Neural crest cell (in vitro differentiated cells): ENCODE results near the gene WDR72. TPM values are rescaled to one million over a fixed set of nuclear protein-coding genes. Genes with fewer than 3 reads are reported as not detected.
"Not testable (repeated sequence)": the region's sequence is repeated elsewhere in the genome, so short reads cannot be mapped to it uniquely, and the experiment has no call there.

Experiments used
- DNase-seq: peaks from one replicate; pipeline ENCODE4 v3.0.0; 2021; ENCODE audit warnings: low read depth, mixed read lengths, low spot score
- H3K27ac Mint-ChIP-seq: one replicate; pipeline ENCODE4 v1.8.0; 2021; ENCODE audit warnings: mild to moderate bottlenecking, mixed read lengths; ENCODE audit not compliant: unreplicated experiment
- H3K27me3 Mint-ChIP-seq: 2 replicates; pipeline ENCODE4 v1.8.0; 2021; ENCODE audit warnings: low read depth, mild to moderate bottlenecking, mixed read lengths
- H3K36me3 Mint-ChIP-seq: 2 replicates; pipeline ENCODE4 v1.8.0; 2021; ENCODE audit warnings: low read depth, mild to moderate bottlenecking, mixed read lengths
- H3K4me1 Mint-ChIP-seq: 2 replicates; pipeline ENCODE4 v1.8.0; 2021; ENCODE audit warnings: mixed read lengths
- H3K4me3 Mint-ChIP-seq: one replicate; pipeline ENCODE4 v1.8.0; 2021; ENCODE audit warnings: mild to moderate bottlenecking, mixed read lengths
- H3K9me3 Mint-ChIP-seq: 2 replicates; pipeline ENCODE4 v1.8.0; 2021; ENCODE audit warnings: mixed read lengths
- total RNA-seq: library from RNA; stranded (reverse); gene quantifications from 2 replicates; pipeline ENCODE4 v1.2.1, GENCODE V29; 2021
- TF ChIP-seq, protein P1 (sequence below): fragments of 200-600 bp; sonication (generic); conservative IDR thresholded peaks from 2 replicates; pipeline ENCODE4 v1.5.0; 2021; ENCODE audit warnings: antibody characterized with exemption, mild to moderate bottlenecking

WDR72 gene
- total RNA-seq, 1 donor from 2014 or later: 1.7 TPM

DNA sequence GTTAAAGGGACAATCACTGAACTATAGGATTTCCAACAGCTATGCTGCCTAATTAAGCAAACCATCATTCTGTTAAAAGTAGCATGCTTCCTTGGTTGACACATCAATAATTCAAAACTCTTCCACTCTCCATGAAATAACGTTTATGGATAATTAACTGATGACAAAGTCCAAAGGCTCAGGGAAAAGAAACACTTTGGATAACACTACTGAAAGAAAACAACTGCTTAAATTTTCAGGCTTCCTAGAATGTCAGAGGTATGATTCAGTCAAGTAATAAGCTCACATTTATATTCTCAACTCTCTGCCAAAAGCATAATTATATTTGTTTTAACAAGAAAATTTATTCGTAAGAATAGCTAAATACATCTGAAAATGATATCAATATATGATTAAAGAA is 49.6 kb downstream of the WDR72 start:
- peaks cover 21% of the 10 kb centered on the region for H3K4me1 Mint-ChIP-seq
- TF ChIP-seq, protein P1, sequence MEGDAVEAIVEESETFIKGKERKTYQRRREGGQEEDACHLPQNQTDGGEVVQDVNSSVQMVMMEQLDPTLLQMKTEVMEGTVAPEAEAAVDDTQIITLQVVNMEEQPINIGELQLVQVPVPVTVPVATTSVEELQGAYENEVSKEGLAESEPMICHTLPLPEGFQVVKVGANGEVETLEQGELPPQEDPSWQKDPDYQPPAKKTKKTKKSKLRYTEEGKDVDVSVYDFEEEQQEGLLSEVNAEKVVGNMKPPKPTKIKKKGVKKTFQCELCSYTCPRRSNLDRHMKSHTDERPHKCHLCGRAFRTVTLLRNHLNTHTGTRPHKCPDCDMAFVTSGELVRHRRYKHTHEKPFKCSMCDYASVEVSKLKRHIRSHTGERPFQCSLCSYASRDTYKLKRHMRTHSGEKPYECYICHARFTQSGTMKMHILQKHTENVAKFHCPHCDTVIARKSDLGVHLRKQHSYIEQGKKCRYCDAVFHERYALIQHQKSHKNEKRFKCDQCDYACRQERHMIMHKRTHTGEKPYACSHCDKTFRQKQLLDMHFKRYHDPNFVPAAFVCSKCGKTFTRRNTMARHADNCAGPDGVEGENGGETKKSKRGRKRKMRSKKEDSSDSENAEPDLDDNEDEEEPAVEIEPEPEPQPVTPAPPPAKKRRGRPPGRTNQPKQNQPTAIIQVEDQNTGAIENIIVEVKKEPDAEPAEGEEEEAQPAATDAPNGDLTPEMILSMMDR: no peak
- H3K36me3 Mint-ChIP-seq: no peaks in the 10 kb centered on the region
- H3K27me3 Mint-ChIP-seq: no peaks in the 10 kb centered on the region
- H3K4me3 Mint-ChIP-seq: no peak overlapping the region
- H3K27ac Mint-ChIP-seq: no peak overlapping the region
- no peaks in the 10 kb centered on the region for H3K9me3 Mint-ChIP-seq
- DNase-seq: no peak

DNA sequence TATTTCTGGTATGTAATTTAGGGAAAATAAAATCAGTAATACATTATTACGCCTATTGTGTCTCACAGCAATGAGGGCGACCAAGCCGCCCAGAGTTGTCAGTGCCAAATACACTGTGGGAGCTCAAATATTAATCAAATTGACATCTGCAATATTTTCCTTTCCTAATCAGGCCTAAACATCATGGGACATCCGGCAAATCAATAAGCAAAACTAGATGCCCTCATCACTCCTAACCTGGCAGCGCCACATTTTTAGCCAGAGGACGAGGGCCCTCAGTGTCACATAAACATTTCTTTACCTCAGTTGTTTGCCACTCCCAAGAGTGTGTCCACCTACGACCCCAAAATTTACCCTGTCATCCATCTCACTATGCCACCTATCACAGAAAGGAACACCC is 64.1 kb downstream of the WDR72 start:
- H3K9me3 Mint-ChIP-seq: peaks cover 1% of the 10 kb centered on the region
- no peaks in the 10 kb centered on the region for H3K27me3 Mint-ChIP-seq
- no peaks in the 10 kb centered on the region for H3K4me1 Mint-ChIP-seq
- TF ChIP-seq, protein P1: no peak
- DNase-seq: no peak
- no peak overlapping the region for H3K27ac Mint-ChIP-seq
- H3K4me3 Mint-ChIP-seq: no peak overlapping the region
- peaks cover 1% of the 10 kb centered on the region for H3K36me3 Mint-ChIP-seq

DNA sequence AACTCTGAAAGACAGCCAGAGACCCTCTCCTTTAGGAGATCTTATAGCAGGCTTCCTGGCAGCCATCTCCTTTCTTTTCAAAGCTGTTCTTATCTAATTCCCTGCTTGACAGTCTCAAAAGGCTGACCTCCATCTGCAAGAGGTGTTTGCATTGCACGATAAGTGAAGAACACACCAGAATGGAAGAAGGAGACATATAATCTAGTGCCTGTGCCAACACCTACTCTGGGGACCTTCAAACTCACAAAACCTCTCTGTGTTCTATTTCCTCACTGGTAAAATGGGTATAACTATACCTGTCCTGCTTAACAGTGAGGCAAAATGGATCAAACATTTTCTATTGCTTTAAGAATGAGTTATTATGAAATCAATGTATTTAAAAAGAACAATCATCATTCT is 65.0 kb downstream of the WDR72 start:
- Mint-ChIP-seq H3K27me3 (no peaks in the 10 kb centered on the region), H3K4me3 (no peak overlapping the region), H3K36me3 (peaks cover 3% of the 10 kb centered on the region), H3K9me3 (peaks cover 3% of the 10 kb centered on the region), H3K27ac (no peak overlapping the region), H3K4me1 (no peaks in the 10 kb centered on the region)
- no peak for DNase-seq
- TF ChIP-seq, protein P1: no peak

DNA sequence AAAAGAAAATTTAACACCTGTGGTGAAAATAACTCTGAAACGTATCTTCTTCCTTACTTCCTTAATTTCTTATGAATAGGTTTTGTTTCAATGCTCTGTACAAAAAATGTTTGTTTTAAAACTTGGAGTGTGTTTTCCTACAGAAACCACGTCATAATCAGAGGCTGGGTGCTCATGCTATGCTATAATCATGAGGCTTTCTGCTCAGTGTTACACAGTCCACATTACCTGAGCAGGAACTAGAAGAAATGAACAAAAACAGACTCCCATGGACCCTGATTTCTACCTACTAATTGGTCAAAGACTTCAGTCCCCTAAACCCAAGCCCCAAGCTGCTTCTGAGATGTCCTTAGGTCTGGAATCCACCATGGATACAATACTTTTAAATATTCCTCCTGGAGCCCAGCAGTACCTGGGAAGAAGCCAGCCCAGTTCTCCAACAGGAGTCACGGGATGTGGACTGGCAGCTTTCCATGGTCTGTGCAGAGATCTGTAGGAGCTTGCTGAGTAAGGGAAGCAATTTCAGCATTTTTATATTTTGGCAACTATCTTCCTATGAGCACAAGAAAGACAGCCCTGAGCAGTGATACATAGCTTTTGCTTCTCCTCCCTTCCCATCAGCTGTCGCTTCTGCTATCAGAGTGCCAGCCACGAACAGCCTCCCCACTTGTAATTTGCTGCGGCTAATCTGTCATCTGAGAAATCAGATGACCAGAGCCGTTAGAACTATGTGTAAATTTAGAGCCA is 65.6 kb downstream of the WDR72 start:
- H3K4me1 Mint-ChIP-seq: no peaks in the 10 kb centered on the region
- H3K4me3 Mint-ChIP-seq: no peak overlapping the region
- TF ChIP-seq, protein P1: no peak
- DNase-seq: no peak
- H3K27ac Mint-ChIP-seq: no peak overlapping the region
- H3K9me3 Mint-ChIP-seq: peaks cover 3% of the 10 kb centered on the region
- no peaks in the 10 kb centered on the region for H3K27me3 Mint-ChIP-seq
- H3K36me3 Mint-ChIP-seq: peaks cover 3% of the 10 kb centered on the region

DNA sequence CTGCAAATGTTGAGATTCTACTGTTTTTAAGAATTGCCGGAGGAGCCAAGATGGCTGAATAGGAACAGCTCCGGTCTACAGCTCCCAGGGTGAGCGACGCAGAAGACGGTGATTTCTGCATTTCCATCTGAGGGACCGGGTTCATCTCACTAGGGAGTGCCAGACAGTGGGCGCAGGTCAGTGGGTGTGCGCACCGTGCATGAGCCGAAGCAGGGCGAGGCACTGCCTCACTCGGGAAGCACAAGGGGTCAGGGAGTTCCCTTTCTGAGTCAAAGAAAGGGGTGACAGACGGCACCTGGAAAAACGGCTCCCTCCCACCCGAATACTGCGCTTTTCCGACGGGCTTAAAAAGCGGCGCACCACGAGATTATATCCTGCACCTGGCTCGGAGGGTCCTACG is 75.3 kb downstream of the WDR72 start:
- H3K4me1 Mint-ChIP-seq: peaks cover 10% of the 10 kb centered on the region
- H3K27me3 Mint-ChIP-seq, H3K9me3 Mint-ChIP-seq, H3K27ac Mint-ChIP-seq, DNase-seq, H3K4me3 Mint-ChIP-seq, H3K36me3 Mint-ChIP-seq: not testable (repeated sequence)

DNA sequence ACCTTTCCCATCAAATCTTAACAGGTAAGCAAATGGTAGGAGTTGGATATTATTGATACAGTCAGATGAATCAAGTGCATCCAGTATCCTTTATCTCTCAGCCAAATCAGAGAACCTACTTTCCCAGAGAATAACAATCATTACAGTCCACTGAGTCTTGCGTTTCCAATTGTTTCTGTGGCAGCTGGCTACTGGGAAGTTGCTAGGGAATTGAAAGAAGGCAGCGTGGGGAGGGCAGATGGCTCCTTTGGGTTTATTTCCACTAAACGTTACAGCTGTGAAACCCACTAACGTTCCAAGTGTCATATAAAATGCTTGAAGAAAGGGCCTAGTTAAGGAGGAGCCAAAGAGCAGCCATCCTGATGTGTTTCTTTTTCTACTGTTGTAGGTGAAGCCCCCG is 78.4 kb downstream of the WDR72 start:
- H3K4me1 Mint-ChIP-seq: peaks cover 10% of the 10 kb centered on the region
- H3K27ac Mint-ChIP-seq: peak overlapping the region; percentile 91
- no peaks in the 10 kb centered on the region for H3K36me3 Mint-ChIP-seq
- TF ChIP-seq, protein P1: no peak
- no peak for DNase-seq
- H3K9me3 Mint-ChIP-seq: no peaks in the 10 kb centered on the region
- no peak overlapping the region for H3K4me3 Mint-ChIP-seq
- H3K27me3 Mint-ChIP-seq: no peaks in the 10 kb centered on the region
